ENCODE measurements around the gene CNOT4. TPM values are rescaled to one million over a fixed set of nuclear protein-coding genes. Genes with fewer than 3 reads are reported as not detected.

Gene CNOT4
- total and polyA plus RNA-seq, 10 donors, result 5.3 to 36.9 (median 27.9) TPM

DNA sequence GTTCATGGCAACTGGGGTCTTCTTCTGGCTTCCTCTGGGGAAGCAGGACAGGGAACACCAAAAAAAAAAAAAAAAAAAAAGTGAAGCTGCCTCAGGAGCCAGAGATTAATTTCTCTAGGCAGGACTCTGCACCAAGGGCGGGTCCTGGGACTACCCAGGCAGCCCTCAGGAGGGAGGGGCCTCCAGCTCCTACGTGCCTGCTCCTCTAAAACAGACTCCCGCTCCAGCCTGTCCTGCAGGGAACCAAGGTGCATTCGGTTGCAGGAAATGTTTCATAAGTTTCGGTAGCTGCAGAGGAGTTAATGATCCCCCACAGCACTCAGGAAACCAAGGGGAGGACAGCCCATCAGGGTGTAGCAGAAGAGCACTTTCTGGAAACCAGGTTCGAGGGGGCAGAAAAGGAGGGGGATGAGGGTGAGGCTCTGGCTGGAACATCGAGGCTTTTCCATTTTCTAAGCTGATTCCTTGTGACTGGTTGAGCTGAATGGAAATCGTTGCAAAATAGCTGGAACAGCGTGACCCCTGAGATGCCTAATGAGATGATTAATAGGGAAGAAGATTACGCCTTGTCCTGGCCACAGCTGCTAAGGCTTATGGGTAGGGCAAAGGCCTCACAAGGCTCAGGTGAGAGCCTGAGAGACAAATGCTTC lies 192.1 kb downstream of the CNOT4 start:
- Histone ChIP-seq H3K4me1 (no peaks in the 10 kb centered on the region), H3K9me3 (no peaks in the 10 kb centered on the region), H3K27me3 (replicated peaks in 1 of 7) (no peaks in the 10 kb centered on the region), H3K27ac (no peak overlapping the region), H3K4me3 (no peak overlapping the region), H3K36me3 (no peaks in the 10 kb centered on the region)
- TF ChIP-seq POLR2A (IDR thresholded peaks at IDR 0.05) (no peak), POLR2AphosphoS5 (IDR thresholded peaks at IDR 0.05) (no peak), CTCF (IDR thresholded peaks at IDR 0.05 in 8 of 11, conservative IDR thresholded peaks at IDR 0.05 in 3 of 11) (no peak)
- 66 to 75% (median 73%) methylated on average over 10 of the region's 10 CpGs for WGBS, 5 donors
- DNase-seq, result no peak
- intact Hi-C loops (cut with DNase I; ENCODE audit: low total_unique reads), result no loop called here

DNA sequence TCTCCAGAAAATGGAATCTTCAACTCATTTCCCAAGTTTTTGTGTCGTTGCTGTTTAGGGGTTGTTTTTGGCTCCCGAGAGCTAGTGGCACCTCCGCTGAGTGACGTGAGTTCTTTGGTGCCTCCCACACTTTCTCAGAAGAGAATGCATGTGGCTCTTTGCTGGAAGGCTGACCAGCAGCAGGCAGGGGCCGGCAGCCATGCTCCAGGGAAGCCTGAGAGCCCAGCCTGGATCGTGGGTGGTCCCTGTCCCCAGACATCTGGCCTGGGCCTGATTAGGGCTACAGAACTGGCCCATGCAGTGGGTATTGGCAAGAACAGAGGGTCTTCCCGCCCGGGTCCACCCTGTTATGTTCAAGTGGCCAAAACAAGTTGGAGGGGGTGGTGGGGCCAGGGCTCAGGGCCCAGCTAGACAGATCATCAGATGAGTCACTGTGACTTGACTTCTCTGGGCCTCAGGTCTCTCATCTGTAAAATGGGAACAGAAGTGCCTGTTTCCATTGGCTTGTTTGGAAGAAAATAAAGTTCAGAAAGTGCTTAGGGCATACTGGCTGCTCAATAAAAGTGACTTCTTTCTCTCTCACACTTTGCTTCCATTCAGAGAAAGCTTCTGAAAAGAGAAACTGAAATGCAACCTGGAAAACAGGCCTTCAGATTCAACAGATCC lies 193.1 kb downstream of the CNOT4 start:
- Histone ChIP-seq H3K27me3 (replicated peaks in 1 of 7) (no peaks in the 10 kb centered on the region), H3K4me3 (no peak overlapping the region), H3K4me1 (no peaks in the 10 kb centered on the region), H3K9me3 (no peaks in the 10 kb centered on the region), H3K36me3 (no peaks in the 10 kb centered on the region), H3K27ac (no peak overlapping the region)
- intact Hi-C loops (cut with DNase I; ENCODE audit: low total_unique reads), result no loop called here
- TF ChIP-seq CTCF (IDR thresholded peaks at IDR 0.05 in 8 of 11, conservative IDR thresholded peaks at IDR 0.05 in 3 of 11) (no peak), POLR2AphosphoS5 (IDR thresholded peaks at IDR 0.05) (no peak), POLR2A (IDR thresholded peaks at IDR 0.05) (no peak)
- 74 to 85% (median 80%) methylated on average over 7 to 8 of the region's 8 CpGs for WGBS, 5 donors
- DNase-seq, result no peak

GRCh38 chr7:135313971-135314370 lies 195.9 kb downstream of the CNOT4 start:
- WGBS, 5 donors, result 79 to 85% (median 84%) methylated on average over 9 to 10 of the region's 10 CpGs
- no peak for DNase-seq
- Histone ChIP-seq H3K27ac (no peak overlapping the region), H3K4me3 (no peak overlapping the region), H3K9me3 (no peaks in the 10 kb centered on the region), H3K27me3 (replicated peaks in 1 of 7) (no peaks in the 10 kb centered on the region), H3K4me1 (no peaks in the 10 kb centered on the region), H3K36me3 (no peaks in the 10 kb centered on the region)
- TF ChIP-seq CTCF (IDR thresholded peaks at IDR 0.05 in 8 of 11, conservative IDR thresholded peaks at IDR 0.05 in 3 of 11) (no peak), POLR2A (IDR thresholded peaks at IDR 0.05) (no peak), POLR2AphosphoS5 (IDR thresholded peaks at IDR 0.05) (no peak)
- intact Hi-C loops (cut with DNase I; ENCODE audit: low total_unique reads), result no loop called here

Other genes with a start within 250 kb of the CNOT4 start
- 10 to 100 TPM; 38.4 to 55.5 (median 51.1) TPM for gene NUP205, start 47.8 kb upstream of the CNOT4 start, total RNA-seq
- gene NUP205, start 47.8 kb upstream of the CNOT4 start, polyA plus RNA-seq, result 10 to 100 TPM; 29.8 to 40.8 (median 34.1) TPM
- 10 to 100 TPM; 20.0 to 25.9 (median 23.9) TPM for gene STMP1, start 152.4 kb upstream of the CNOT4 start, total RNA-seq
- gene STMP1, start 152.4 kb upstream of the CNOT4 start, polyA plus RNA-seq, result 10 to 100 TPM; 17.4 to 27.0 (median 22.3) TPM
- under 1 TPM in 1 of 7 donors, not detected in 6; 0.20 TPM for gene SLC13A4, start 218.1 kb upstream of the CNOT4 start, total RNA-seq
- gene SLC13A4, start 218.1 kb upstream of the CNOT4 start, polyA plus RNA-seq, result under 1 TPM in 1 of 3 donors, not detected in 2; 0.16 TPM
- 1 to 10 TPM in 1 of 7 donors, under 1 TPM in 2, not detected in 4; 0.85 to 1.3 (median 0.97) TPM for gene FAM180A, start 238.7 kb upstream of the CNOT4 start, total RNA-seq
- gene FAM180A, start 238.7 kb upstream of the CNOT4 start, polyA plus RNA-seq, result under 1 TPM in 2 of 3 donors, not detected in 1; 0.19 to 0.32 TPM

All from spleen (tissue), 11 donors.